Measurements from ENCODE around the gene TSPAN18. TPM values are rescaled to one million over a fixed set of nuclear protein-coding genes. Genes with fewer than 3 reads are reported as not detected.

Gene TSPAN18
- total RNA-seq, 1 donor from 2014 or later = 11.5 TPM

DNA sequence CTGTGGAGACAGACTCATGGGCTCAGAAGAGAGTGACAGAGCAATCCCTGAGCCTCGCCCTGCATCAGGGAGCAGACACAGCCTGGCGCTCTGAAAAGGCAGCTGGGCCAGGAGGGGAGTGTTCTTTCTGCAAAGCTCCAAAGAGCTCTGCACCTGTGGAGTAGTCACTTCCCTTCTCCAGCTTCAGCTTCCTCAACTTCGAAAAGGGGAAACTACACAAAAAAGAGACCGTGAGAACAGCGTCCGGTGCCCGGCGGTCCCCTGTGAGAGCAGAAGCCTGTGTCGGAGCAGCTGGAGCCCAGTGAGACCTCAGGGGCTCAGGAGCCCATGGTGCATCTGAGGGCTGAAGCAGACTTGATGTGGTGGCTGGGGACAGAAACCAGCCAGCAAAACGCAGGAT is 188.9 kb downstream of the TSPAN18 start:
- DNase-seq (ENCODE audit: low read depth, low spot score) = no peak

DNA sequence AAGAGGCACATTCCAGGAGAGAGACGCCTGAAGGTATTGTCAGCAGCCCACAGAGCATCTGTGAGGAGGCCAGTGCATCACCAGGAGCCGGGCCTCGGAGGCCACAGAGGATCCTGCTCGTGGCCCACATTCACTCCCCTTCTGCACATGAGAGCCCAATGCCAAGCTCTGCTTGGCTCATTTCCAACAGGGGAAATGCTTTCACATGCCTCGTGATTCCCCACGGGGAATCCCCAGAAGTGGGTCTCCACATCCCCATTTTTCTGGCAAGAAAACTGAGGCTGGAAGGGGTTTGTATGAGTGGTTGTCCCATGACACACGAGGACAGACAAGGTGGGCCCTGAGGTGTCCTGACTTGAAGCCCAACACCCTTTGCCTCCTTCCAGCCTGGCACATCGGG is 189.6 kb downstream of the TSPAN18 start:
- no peak for DNase-seq (ENCODE audit: low read depth, low spot score)

GRCh38 chr11:44916801-44917385 is 190.1 kb downstream of the TSPAN18 start:
- DNase-seq (ENCODE audit: low read depth, low spot score) = no peak

GRCh38 chr11:44917741-44918140 is 191.0 kb downstream of the TSPAN18 start:
- no peak for DNase-seq (ENCODE audit: low read depth, low spot score)

- no peak for DNase-seq (ENCODE audit: low read depth, low spot score)
These were observed 193.7 kb downstream of the TSPAN18 start for GRCh38 chr11:44920451-44920850.

GRCh38 chr11:44923115-44923514 is 196.4 kb downstream of the TSPAN18 start:
- no peak for DNase-seq (ENCODE audit: low read depth, low spot score)

GRCh38 chr11:44923806-44924205 is 197.0 kb downstream of the TSPAN18 start:
- DNase-seq (ENCODE audit: low read depth, low spot score) = no peak

DNA sequence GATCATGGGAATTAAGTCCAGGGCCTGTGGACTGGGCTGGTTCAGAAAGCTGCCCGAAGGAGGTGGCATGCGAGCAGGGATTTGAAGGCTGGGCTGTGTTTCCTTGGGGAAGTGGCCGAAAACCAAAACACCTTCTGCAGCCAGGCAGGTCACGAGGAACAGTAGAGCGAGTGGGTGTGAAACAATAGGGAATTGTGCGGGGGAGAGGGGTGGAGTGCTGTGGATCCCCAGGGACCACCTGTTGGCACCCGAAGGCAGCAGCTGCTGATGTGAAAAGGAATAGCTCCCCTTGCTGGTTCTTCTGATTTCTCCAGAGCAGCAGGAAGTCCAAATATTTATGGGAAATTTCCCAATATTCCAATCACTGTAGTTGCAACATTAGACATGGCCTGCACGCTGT is 199.3 kb downstream of the TSPAN18 start:
- no peak for DNase-seq (ENCODE audit: low read depth, low spot score)

DNA sequence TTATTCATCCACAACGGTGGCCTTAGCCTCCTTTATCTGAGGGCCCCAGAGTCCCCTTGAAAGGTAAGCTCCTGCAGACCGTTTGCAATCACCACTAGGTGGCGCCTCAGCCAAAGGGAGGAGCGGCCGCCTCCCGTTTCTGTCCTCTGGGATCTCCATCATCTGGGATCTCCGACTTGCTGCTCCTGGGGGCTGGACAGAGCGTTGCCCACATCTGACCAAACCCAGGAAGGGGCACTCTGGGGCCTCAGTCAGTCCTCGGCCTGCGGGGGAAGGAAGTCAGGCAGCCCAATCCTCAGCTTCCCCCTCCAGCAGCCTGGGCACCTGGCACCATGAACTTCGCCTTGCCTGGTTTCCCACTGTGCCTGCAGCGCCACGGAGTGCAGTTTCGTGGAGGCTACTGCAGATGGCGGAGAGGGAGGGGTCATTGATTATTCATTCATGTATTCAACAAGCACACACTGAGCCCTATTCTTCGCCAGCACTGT is 200.5 kb downstream of the TSPAN18 start:
- DNase-seq (ENCODE audit: low read depth, low spot score) = no peak

DNA sequence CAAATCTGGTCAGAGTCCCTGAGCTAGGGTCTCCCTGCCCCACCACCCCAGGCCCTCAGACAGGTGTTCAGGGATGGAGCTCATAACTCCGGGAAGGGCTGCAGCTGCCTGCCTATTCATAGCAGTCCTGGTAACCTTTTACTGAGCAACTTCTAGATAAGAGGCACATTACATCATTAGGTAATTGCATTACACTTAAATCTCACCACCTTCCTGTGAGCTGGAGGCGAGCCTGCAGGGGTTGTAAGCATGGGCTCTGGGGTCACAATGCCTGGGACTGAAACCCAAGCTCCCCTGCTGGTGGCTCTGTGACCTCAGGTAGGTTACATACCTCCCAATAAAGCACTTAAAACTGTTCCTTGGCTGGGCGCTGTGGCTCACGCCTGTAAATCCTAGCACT is 201.4 kb downstream of the TSPAN18 start:
- DNase-seq (ENCODE audit: low read depth, low spot score) = no peak

DNA sequence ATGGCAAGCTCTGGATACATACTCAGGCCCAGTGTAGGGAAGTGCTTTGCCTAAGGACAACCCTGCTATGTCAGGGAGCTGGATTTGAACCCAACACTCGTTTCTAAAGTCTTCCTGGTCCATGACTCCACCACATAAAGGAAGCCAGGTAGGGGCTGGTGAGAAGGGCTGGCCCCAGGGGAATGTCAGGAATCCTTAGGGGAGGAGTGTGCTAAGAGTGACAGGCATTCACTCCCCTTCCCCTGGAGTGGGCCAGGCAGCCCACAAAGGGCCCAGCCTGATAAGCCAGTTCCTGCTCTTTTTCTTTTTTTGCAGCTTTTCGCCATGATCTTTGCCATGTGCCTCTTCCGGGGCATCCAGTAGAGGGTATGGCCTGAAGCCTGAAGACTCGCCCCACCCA is 202.1 kb downstream of the TSPAN18 start:
- no peak for DNase-seq (ENCODE audit: low read depth, low spot score)

DNA sequence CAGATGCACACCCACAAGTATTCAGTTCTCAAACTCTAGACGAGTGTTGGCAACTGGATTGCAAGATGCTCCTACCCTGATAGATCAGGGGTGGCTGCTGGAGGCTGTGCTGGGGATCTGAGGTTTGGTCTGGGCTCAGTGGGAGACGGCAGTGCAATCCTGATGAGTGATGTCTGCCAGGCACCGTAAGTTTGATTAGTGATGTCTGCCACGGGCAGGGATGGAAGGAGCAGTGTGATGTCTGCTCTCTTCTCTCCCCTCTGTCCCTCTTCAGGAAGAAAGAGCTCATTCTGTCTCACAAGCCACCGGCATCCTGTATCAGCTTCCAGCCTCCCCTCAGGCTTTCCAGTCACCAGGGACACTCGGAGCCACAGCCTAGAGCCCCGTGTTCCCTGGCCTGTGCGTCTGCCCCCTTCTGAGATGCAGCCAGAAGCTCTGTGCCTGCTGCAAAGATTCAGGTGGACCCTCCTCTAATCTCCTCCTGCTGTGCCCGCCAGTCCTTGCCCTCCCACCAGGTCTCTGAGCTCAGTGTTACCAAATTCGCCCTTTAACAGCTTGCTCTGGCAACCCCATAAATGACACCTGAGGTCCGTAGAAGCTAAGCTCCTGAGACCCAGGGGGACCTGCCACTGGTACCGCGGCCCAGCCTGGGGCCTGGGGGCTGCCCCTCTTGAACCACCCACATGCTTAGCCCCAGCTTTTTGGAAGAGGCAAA is 204.0 kb downstream of the TSPAN18 start:
- DNase-seq (ENCODE audit: low read depth, low spot score) = no peak

DNA sequence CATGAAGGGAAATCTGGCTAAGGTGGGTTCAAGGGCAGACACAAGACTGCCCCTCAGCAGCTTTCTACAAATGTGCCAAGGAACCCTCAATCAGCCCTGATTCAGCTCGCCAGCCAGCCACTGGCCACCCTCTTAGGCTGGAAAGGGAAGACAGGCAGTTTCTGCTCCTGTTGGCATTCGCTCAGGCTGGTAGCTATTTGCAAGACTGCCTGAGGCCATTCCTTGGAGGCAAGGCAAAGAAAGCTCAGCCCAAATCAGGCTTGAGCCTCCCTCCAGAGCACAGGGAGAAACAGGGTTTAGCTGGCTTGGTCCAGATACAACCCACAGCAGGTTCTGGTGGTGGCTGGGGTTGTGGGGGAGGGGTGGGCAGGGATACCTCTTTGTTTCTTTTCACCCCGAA is 204.7 kb downstream of the TSPAN18 start:
- no peak for DNase-seq (ENCODE audit: low read depth, low spot score)

GRCh38 chr11:44934110-44934509 is 207.3 kb downstream of the TSPAN18 start:
- DNase-seq (ENCODE audit: low read depth, low spot score) = no peak

DNA sequence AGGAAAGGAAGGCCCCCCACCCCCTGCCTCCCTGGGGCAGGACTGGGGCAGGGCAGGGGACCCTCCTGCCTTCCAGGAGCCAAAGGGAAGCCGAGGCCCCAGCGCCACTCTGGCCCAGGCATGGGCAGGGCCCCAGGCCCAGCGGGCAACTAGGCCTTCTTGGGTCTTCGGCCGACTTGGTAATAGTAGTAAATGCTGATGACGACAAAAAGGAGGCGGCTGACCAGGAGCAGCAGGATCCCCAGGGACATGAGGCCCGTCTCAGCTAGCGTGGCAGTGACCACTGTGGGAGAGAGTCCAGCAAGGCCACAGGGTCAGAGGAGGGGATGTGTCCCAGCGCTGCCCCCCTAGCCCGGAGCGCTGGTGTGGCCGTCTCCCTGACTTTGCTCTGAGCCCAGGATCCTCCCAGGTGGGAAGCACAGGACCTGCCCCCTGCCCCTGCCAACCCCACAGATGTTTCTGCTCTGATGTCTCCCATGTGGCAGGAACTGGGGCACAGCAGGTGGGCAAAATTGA is 208.0 kb downstream of the TSPAN18 start:
- no peak for DNase-seq (ENCODE audit: low read depth, low spot score)

- no peak for DNase-seq (ENCODE audit: low read depth, low spot score)
These were observed 209.8 kb downstream of the TSPAN18 start for GRCh38 chr11:44936525-44936924.

GRCh38 chr11:44936951-44937543 is 210.3 kb downstream of the TSPAN18 start:
- DNase-seq (ENCODE audit: low read depth, low spot score) = no peak

- DNase-seq (ENCODE audit: low read depth, low spot score) = no peak
These were observed 211.4 kb downstream of the TSPAN18 start for GRCh38 chr11:44938066-44938691.

DNA sequence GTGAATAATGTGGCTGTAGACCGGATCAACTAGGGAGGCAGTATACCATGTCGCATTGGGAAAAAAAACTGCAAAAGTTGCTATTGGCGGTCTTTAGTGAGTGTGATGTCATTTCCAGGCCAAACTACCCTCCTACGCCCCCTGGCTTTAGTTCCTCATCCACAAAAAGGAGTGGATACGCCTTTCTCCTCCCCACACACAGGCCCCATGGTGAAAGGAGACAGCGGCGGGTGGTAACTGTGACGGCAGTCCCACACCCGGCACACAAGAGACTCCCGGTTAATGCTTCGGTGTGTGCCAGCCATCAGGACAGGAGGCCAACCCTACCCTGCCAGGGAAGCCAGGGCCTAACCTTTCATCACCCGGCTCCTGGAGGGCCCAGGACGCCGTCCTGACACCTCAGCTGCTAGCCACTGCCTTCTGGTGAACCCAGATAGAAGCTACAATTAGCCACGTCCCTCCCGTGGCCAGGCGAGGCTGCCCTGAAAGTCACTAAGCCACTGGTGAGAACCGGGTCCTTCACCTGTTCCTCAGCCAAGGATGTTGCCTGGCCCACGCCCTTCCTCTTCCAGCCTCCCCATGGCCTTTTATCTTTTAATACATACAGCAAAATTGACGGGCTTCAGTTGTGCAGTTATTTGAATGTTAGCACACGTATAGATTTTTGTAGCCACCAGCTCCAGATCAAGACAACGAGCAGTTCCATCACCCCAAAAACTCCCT is 213.1 kb downstream of the TSPAN18 start:
- DNase-seq (ENCODE audit: low read depth, low spot score) = no peak

DNA sequence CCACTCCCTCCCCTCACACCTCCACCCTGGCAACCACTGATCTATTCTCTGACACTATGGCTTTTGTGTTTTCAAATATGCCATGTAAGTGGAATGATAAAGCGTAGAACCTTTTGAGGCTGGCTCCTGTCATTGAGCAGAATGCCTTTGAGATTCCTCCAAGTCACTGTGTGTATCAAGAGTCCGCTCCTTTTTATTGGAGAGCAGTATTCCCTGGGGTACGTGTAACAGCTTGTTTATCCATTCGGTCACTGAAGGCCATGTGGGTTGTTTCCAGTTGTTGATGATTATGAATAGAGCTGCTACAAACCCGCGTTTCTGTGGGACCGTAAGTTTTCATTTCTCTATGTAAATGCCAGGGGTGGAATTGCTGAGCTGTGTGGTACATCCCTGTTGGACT is 213.6 kb downstream of the TSPAN18 start:
- no peak for DNase-seq (ENCODE audit: low read depth, low spot score)

- no peak for DNase-seq (ENCODE audit: low read depth, low spot score)
These were observed 214.1 kb downstream of the TSPAN18 start for GRCh38 chr11:44940835-44941234.
